HG02840 (cell line): ENCODE results near the gene PRLH.
"Not testable (repeated sequence)": the region's sequence is repeated elsewhere in the genome, so short reads cannot be mapped to it uniquely, and the experiment has no call there.

ENCODE experiments used
- ATAC-seq: cut with Tn5 transposase; IDR thresholded peaks from one replicate; pipeline ENCODE4 v1.9.1; 2021; ENCODE audit warnings: mild to moderate bottlenecking, moderate library complexity, moderate number of reproducible peaks; ENCODE audit not compliant: unreplicated experiment, low FRiP score

The PRLH gene

GRCh38 chr2:237597196-237598145, 31.1 kb downstream of the PRLH start:
- no peak for ATAC-seq

- ATAC-seq, result no peak
These were observed 32.3 kb downstream of the PRLH start for GRCh38 chr2:237598468-237599208.

GRCh38 chr2:237599465-237600110, 33.2 kb downstream of the PRLH start:
- ATAC-seq, result no peak

GRCh38 chr2:237600205-237600846, 34.0 kb downstream of the PRLH start:
- no peak for ATAC-seq

- no peak for ATAC-seq
These were observed 35.2 kb downstream of the PRLH start for GRCh38 chr2:237601453-237602116.

- ATAC-seq, result no peak
These were observed 36.0 kb downstream of the PRLH start for GRCh38 chr2:237602409-237602808.

- ATAC-seq, result no peak
These were observed 36.8 kb downstream of the PRLH start for GRCh38 chr2:237603049-237603717.

GRCh38 chr2:237603718-237604362, 37.5 kb downstream of the PRLH start:
- no peak for ATAC-seq

GRCh38 chr2:237604391-237604790, 38.0 kb downstream of the PRLH start:
- ATAC-seq, result no peak

- no peak for ATAC-seq
These were observed 38.6 kb downstream of the PRLH start for GRCh38 chr2:237604960-237605359.

- not testable (repeated sequence) for ATAC-seq
These were observed 40.1 kb downstream of the PRLH start for GRCh38 chr2:237606522-237606921.

GRCh38 chr2:237612527-237613357, 46.4 kb downstream of the PRLH start:
- ATAC-seq, result no peak

- ATAC-seq, result no peak
These were observed 47.3 kb downstream of the PRLH start for GRCh38 chr2:237613679-237614078.

- ATAC-seq, result no peak
These were observed 47.9 kb downstream of the PRLH start for GRCh38 chr2:237614151-237614720.

GRCh38 chr2:237615631-237616249, 49.4 kb downstream of the PRLH start:
- ATAC-seq, result no peak

GRCh38 chr2:237616373-237616733, 50.0 kb downstream of the PRLH start:
- ATAC-seq, result no peak
